Pancreas (tissue), 10 donors: ENCODE results near the gene KRT35. TPM values are rescaled to one million over a fixed set of nuclear protein-coding genes. Genes with fewer than 3 reads are reported as not detected.
A peak's percentile ranks its signal among the peaks of the same experiment; 100 is the strongest.

Experiments
- ATAC-seq, 4 donors: fragments of 200-7000 bp; cut with Tn5 transposase; one replicate each; pipeline versions ENCODE4 v1.8.0 to v1.9.1; 2020; ENCODE audit warnings: mild to moderate bottlenecking in 4 of 4, moderate library complexity in 4 of 4
- DNase-seq, 6 donors: peaks; one replicate each; pipeline ENCODE4 v3.0.0-alpha.2; 2020
- FAIRE-seq: peaks from 2 replicates; lab custom pipeline; 2012; peaks lifted over from hg19 to GRCh38; lab: Jason Lieb, UNC
- H3K27ac ChIP-seq, 4 donors: fragments of 200-600 bp; sonication (generic); 1 replicate in 3 of 4; 2 replicates in 1 of 4; pipeline versions ENCODE4 v1.5.0 to v1.8.0; 2020
- H3K27me3 ChIP-seq, 4 donors: fragments of 200-600 bp; one replicate each; pipeline ENCODE4 v1.8.0; 2021
- H3K36me3 ChIP-seq, 3 donors: fragments of 200-600 bp; sonication (generic) in 1 of 3; one replicate each; pipeline versions ENCODE4 v1.5.0 to v1.8.0; 2020 to 2021
- H3K4me1 ChIP-seq, 3 donors: fragments of 200-600 bp; one replicate each; pipeline ENCODE4 v1.8.0; 2021
- H3K4me3 ChIP-seq, 4 donors: fragments of 200-600 bp; sonication (generic) in 2 of 4; one replicate each; pipeline versions ENCODE4 v1.5.0 to v1.8.0; 2020 to 2021
- H3K9me3 ChIP-seq, 4 donors: fragments of 200-600 bp; one replicate each; pipeline ENCODE4 v1.8.0; 2021
- CTCF ChIP-seq, 4 donors: fragments of 200-600 bp; sonication (generic) in 3 of 4; IDR thresholded peaks; one replicate each; pipeline versions ENCODE4 v1.5.0 to v1.8.0; 2021; ENCODE audit warnings: antibody characterized with exemption in 4 of 4
- WGBS, 2 donors: extraction: QIAGEN DNeasy Blood & Tissue Kit; methylation state at CpG; one replicate each; pipeline ENCODE4 v1.1.7; 2013; 5-methylcytosine and 5-hydroxymethylcytosine counted together
- intact Hi-C, 3 donors: fragments of 100-400 bp; cut with DNase I; formaldehyde crosslinking; loops; one replicate each; pipeline versions ENCODE4 v1.11.1 to v1.14.2; 2022
- polyA plus RNA-seq, 2 donors: library from polyadenylated mRNA; stranded (reverse); fragments of 200-250 nt; gene quantifications; one replicate each; pipeline ENCODE4 v1.2.3, GENCODE V29; 2013
- total RNA-seq, 6 donors: library from RNA; stranded (reverse); fragmentation: NEBNext Ultra II Directional in 4 of 6; extraction: Animal tissue kit (Norgen Biotek cat#: 25700) in 4 of 6; gene quantifications; one replicate each; pipeline versions ENCODE4 v1.2.1 to v1.2.4, GENCODE V29; 2021 to 2023
- donor health status: healthy with polysubstance abuse.
- donor health status: DM: no; HTN: no; CAD: no; lungs with moderate emphysema.
- donor health status: DM: no; HTN: no; CAD: no.
- donor health status: control.
- donor health status: control.
- donor health status: Bipolar disorder and iron deficiency.
- donor health status: DM: yes; HTN: yes; CAD: no.
- donor health status: DM: no; HTN: no; CAD: no.
- donor health status: DM: no; HTN: no; CAD: no.
- donor health status: DM: yes; HTN: yes; CAD: no.

The KRT35 gene
- total and polyA plus RNA-seq, 8 donors: not detected

GRCh38 chr17:41496803-41497484 is 16.0 kb upstream of the KRT35 start:
- Histone ChIP-seq H3K4me3 (no peak overlapping the region), H3K9me3 (no peaks in the 10 kb centered on the region), H3K4me1 (no peaks in the 10 kb centered on the region), H3K27me3 (no peaks in the 10 kb centered on the region), H3K27ac (peak overlapping the region in 1 of 4 donors; percentile 48), H3K36me3 (no peaks in the 10 kb centered on the region)
- DNase-seq (peak; percentile 60 to 80 (median 64)), ATAC-seq (peak; percentile 85 to 97 (median 93)), FAIRE-seq (no peak)
- intact Hi-C loops: no loop called here
- peak; percentile 29 to 43 (median 36) for TF ChIP-seq CTCF (IDR thresholded peaks at IDR 0.05)
- 46 to 52% methylated on average over 12 of the region's 12 CpGs for WGBS, 2 donors

- intact Hi-C loops: no loop called here
- Histone ChIP-seq H3K9me3 (no peaks in the 10 kb centered on the region), H3K27ac (no peak overlapping the region), H3K36me3 (no peaks in the 10 kb centered on the region), H3K4me1 (no peaks in the 10 kb centered on the region), H3K27me3 (no peaks in the 10 kb centered on the region), H3K4me3 (no peak overlapping the region)
- FAIRE-seq (no peak), ATAC-seq (no peak), DNase-seq (no peak)
- TF ChIP-seq CTCF (IDR thresholded peaks at IDR 0.05): no peak
- 57 to 69% methylated on average over 2 of the region's 2 CpGs for WGBS, 2 donors
Measured at GRCh38 chr17:41494524-41494923, 13.6 kb upstream of the KRT35 start.

- peak in 2 of 6 donors; percentile 33 to 45 for DNase-seq
- no peak for FAIRE-seq
Measured at GRCh38 chr17:41492771-41493170, 11.8 kb upstream of the KRT35 start.

GRCh38 chr17:41492351-41492750 is 11.4 kb upstream of the KRT35 start:
- intact Hi-C loops: no loop called here
- Histone ChIP-seq H3K36me3 (no peaks in the 10 kb centered on the region), H3K4me1 (no peaks in the 10 kb centered on the region), H3K9me3 (no peaks in the 10 kb centered on the region), H3K4me3 (no peak overlapping the region), H3K27me3 (no peaks in the 10 kb centered on the region), H3K27ac (peak overlapping the region in 1 of 4 donors; percentile 44)
- WGBS, 2 donors: 54 to 58% methylated on average over 6 of the region's 6 CpGs
- no peak for FAIRE-seq
- DNase-seq: no peak
- TF ChIP-seq CTCF (IDR thresholded peaks at IDR 0.05): no peak
- peak in 2 of 4 donors; percentile 7 to 45 for ATAC-seq

More at GRCh38 chr17:41492771-41493170, 11.8 kb upstream of the KRT35 start:
- 32 to 46% methylated on average over 4 of the region's 4 CpGs for WGBS, 2 donors
- H3K4me3 ChIP-seq: no peak overlapping the region
- H3K36me3 ChIP-seq: no peaks in the 10 kb centered on the region
- H3K9me3 ChIP-seq: no peaks in the 10 kb centered on the region
- TF ChIP-seq CTCF (IDR thresholded peaks at IDR 0.05): no peak
- no peaks in the 10 kb centered on the region for H3K27me3 ChIP-seq
- H3K4me1 ChIP-seq: no peaks in the 10 kb centered on the region
- H3K27ac ChIP-seq: peak overlapping the region in 1 of 4 donors; percentile 44
- intact Hi-C loops: no loop called here
- ATAC-seq: no peak

GRCh38 chr17:41491476-41491875 is 10.5 kb upstream of the KRT35 start:
- no peak overlapping the region for H3K4me3 ChIP-seq
- no peaks in the 10 kb centered on the region for H3K9me3 ChIP-seq
- H3K27ac ChIP-seq: no peak overlapping the region
- H3K27me3 ChIP-seq: no peaks in the 10 kb centered on the region
- TF ChIP-seq CTCF (IDR thresholded peaks at IDR 0.05): no peak
- H3K4me1 ChIP-seq: no peaks in the 10 kb centered on the region
- FAIRE-seq (no peak), ATAC-seq (no peak), DNase-seq (no peak)
- 59 to 75% methylated on average over 2 of the region's 2 CpGs for WGBS, 2 donors
- no peaks in the 10 kb centered on the region for H3K36me3 ChIP-seq
- intact Hi-C loops: no loop called here
